HG03103 (cell line): ENCODE measurements around the gene GPR171.
"Not testable (repeated sequence)": the region's sequence is repeated elsewhere in the genome, so short reads cannot be mapped to it uniquely, and the experiment has no call there.

ENCODE experiments used
- ATAC-seq: cut with Tn5 transposase; IDR thresholded peaks from one replicate; pipeline ENCODE4 v1.9.1; 2021; ENCODE audit warnings: low read depth; ENCODE audit not compliant: unreplicated experiment

GPR171 gene, protein sequence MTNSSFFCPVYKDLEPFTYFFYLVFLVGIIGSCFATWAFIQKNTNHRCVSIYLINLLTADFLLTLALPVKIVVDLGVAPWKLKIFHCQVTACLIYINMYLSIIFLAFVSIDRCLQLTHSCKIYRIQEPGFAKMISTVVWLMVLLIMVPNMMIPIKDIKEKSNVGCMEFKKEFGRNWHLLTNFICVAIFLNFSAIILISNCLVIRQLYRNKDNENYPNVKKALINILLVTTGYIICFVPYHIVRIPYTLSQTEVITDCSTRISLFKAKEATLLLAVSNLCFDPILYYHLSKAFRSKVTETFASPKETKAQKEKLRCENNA

DNA sequence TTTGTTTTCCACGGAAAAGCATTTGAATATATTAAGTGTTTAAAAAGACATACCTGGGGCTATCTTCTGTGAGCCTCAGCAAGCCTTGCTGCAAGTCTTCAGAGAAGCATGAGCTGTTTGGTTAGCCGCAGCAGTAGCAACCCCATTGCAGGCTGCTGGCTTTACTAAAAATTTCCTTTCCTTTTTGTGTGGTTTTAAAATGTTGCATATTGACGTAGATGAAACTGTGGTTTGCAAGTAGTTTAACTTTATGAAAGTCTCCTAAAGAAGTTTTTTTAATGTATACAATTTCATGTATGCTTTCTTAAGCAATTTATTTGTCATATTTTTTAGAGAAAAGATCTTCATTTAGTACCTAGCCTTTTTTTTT, at the start of gene GPR171:
TSS of gene GPR171 (minus strand) at position 166 of the 370 bp plus-strand sequence. CDS start 3,830 bp downstream, outside the sequence.
- ATAC-seq: peak; percentile 93

DNA sequence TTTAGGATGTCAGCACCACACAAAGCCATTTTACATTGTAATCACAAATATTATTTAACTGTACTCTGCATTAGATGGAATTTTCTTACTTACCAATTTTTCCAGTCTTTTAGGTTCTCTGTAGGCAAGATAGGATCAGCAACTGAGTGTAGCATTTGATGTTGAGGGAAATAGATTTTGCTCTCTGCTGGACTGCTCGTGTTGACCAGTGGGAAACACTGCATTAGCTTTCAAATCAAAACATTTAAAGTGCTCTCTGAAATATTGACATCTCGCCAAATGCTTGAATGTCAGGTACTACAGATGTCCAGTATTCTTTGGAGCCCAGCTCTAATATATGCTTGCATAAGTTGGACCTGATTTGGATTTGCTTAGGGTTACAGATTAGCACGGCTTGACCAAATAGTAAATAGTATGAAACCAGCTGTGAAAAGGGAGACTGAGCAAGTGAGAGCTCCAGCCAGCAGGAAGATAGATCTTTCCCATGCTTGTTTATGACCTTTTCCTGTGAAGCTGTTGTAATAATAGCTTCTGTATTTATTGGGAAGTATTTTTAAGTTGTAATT, 45.8 kb upstream of the GPR171 start:
- no peak for ATAC-seq

DNA sequence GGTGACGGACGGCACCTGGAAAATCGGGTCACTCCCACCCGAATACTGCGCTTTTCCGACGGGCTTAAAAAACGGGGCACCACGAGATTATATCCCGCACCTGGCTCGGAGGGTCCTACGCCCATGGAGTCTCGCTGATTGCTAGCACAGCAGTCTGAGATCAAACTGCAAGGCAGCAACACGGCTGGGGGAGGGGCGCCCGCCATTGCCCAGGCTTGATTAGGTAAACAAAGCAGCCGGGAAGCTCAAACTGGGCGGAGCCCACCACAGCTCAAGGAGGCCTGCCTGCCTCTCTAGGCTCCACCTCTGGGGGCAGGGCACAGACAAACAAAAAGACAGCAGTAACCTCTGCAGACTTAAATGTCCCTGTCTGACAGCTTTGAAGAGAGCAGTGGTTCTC, 39.0 kb upstream of the GPR171 start:
- not testable (repeated sequence) for ATAC-seq

DNA sequence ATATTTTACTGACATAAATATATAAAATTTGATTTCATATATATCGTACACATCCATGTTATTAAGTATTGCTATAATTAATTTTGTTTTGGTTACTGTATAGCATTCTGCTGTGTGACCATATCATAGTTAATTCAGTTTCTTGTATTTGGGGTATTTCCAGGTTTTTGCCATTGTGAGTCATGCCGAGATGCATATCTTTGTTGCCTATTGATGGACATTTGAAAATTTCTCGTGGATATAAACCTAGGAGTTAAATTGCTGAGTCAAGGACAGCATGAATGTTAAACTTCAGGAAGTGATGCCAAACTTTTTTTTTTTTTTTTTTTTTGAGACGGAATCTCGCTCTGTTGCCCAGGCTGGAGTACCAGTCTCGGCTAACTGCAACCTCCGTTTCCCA, 33.7 kb upstream of the GPR171 start:
- no peak for ATAC-seq

DNA sequence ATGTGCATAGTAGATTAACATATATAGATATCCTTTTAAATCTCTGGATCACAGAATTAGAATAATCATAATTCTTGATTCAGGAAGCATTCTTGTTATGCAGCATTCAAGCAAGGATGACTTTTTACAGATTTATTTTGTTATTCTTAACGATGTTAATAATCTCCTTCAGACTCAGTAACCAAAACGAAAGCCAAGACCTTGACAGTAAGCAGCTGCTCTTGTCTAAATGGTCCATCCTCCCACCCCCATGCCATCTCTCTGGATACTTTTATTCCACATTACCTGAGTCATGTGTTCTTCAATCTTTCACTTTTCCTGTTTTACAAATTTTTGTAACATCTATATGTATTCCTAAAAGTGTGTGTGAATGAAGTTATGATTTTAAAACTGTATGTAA, 33.3 kb upstream of the GPR171 start:
- ATAC-seq: no peak

DNA sequence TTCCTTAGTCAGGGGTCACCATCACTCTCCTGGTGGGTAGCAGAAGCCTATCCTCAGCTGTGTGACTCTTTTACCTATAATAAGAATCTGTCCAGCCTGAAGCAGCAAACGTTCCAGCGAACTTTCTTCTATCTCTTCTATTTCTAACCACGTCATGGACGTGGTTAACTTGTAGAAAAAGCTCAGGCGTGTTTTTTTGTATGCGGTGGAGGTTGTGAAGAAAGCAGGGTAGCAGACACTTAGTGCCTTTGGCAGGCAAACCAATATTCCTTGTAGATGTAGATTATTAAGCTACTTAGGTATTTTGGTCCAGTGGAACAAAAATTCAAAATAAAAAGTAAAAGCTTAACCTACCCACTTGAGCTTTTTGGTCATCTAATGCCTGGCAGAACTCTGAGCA, 31.8 kb upstream of the GPR171 start:
- no peak for ATAC-seq

DNA sequence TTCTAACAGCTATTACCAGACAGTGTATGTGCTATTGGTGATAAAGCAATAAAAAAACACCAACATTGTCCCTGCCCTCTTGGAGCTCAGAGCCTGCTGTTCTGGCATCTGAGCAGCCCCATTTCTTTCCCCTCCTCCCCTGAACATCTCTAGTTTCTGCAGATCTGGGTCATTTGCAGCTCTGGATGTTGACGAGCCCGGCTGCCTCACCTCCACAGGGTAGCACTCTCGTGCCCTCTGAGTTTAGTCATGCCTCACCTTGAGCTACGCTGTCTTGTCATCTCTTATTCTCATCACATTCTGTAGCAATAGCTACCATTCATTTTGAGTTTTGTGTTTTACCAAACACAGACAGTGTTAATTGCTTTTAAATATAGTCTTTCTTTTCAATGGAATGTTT, 30.0 kb upstream of the GPR171 start:
- no peak for ATAC-seq

DNA sequence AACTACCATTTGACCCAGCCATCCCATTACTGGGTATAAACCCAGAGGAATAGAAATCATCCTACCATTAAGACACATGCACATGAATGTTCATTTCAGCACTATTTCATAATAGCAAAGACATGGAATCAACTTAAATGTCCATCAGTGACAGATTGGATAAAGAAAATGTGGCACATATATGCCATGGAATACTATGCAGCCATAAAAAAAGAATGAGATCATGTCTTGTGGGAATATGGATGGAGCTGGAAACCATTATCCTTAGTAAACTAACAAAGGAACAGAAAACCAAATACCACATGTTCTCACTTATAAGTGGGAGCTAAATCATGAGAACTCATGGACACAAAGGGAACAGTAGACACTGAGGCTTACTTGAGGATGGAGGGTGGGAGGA, 29.4 kb upstream of the GPR171 start:
- ATAC-seq: not testable (repeated sequence)

DNA sequence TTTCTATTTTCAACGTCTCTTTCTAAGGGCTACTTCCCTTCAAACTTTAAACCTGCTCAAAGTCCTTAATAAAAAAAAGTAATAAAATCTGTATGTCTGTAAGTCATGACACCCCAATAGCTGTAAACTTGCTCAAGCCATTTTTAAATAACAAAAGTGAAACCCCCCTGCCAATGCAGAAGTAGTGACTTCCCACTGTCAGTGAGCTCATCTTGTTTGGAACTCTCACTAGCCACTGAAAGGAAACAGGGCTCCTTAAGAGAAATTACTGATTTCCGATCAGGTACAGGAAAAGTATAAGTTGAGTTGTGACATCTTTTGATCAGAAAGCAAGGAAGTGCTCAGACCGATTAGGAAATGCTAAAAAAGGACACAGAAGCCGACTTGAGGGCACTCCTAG, 27.6 kb upstream of the GPR171 start:
- ATAC-seq: peak; percentile 51

DNA sequence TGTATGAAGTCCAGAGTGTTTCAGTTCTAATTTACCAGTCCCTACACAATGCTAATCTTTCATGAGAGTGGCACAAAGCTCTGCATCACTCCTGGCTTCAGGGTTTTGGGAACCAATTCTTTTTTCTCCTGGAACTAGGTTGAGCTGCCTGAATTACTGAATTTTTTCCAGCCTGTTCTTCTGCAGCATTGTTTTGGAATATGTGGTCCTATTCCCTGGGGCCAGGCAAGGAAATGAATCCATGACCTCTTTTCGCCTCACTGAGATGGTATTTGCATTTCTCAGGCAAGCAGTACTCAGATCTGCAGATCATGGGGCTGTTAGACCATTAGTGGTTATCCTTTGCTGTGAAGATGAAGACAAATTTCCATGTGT, 25.6 kb upstream of the GPR171 start:
- ATAC-seq: no peak

DNA sequence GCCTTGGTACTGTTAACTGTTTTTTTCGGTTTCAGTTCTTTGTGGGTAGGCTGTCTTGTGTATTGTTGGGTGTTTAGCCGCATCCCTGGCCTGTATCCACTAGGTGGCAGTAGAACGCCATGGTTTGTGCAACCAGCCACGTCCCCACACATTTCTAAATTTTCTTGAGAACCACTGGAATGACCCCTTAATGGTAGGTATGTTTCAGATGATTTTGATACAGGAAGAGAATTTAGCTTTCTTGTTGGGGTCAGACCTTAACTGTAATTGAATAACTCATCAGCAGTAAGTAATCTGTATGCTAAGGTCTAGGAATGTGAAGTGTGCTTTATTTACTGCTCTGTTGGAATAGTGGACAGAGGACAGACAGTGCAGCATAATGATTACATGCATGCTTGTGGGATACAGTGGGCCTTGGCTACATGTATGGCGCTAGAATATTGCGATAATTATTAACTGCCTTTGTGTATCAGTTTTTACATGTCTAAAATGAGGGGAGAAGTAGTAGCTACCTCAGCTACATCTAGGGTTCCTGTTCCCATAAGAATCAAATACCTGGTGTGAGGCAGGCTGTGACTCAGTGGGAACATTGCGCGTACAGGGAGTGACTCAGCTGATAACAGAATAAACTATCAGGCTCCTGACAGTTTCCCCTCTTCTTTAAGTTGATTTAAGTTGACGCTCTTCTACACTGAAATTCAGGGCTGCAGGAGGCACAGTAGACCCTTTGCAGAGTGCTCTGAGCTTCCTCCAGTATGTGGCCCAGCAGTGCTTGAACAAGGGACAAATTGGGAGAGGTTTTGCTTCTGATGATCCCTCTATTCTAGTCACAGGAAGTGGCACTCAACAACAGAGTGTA, 25.0 kb upstream of the GPR171 start:
- peak; percentile 88 for ATAC-seq

DNA sequence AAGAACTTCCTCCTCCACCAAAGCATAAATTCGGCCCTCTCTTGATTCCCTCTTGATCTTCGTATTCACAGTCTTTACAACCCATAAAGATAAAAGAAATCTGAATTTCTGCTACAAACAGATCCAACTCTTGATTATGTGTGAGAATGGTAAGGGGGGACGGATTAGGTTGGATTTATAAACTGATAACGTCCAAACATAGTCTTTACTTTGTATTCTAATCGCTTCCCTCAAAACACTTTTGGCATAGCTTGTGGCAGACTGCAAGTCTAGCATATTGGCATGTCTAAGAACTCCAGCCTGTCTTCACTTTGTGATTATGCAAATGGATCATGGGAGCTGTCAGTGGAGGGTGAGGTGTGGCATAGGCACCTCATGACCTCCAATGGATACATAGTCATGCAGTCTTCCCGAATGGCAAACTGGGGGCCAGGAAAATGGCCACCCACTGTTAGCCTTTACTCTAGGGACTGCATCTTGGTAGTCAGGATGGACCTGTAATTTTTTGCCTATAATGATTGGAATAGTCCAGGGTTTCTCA, 24.3 kb upstream of the GPR171 start:
- ATAC-seq: peak; percentile 19

DNA sequence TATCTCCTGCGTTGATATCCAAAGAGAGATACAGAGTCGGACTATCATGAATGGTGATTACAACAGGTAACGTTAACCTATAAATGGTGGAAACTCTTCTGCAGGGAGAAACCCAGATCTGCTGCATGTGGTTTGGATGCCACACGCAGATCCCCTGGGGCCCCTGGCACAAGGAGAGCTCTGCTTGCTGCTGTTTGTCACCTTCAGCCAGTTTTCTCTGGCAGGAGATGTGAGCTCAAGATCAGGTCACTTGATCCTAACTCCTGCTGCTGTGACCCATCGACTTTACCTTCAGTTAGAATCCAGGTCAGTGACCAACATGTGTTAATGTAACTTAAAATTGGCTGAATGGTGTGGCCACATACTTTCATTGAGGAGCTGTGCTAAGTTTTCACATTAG, 23.8 kb upstream of the GPR171 start:
- ATAC-seq: no peak

DNA sequence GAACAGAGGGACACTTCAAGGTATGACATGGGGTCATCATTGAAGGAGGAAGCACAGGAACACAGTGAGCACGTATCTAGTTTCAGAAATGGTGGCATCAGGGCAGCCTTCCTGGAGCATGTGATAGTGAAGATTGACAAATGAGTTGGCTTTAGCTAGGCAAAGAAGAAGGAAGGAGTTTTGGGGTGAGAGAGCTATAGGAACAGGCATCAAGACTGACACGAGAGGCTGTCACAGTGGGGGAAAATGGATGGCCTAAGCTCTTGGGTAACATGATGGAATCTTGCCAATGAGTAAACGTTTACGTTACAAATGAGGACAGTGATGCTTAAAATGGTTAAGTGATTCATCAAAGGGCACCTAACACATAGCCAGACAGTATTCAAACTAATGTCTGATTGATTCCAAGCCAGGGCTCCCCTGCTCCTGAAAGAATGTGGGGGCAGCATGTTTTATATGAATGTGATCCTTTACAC, 23.1 kb upstream of the GPR171 start:
- ATAC-seq: no peak

DNA sequence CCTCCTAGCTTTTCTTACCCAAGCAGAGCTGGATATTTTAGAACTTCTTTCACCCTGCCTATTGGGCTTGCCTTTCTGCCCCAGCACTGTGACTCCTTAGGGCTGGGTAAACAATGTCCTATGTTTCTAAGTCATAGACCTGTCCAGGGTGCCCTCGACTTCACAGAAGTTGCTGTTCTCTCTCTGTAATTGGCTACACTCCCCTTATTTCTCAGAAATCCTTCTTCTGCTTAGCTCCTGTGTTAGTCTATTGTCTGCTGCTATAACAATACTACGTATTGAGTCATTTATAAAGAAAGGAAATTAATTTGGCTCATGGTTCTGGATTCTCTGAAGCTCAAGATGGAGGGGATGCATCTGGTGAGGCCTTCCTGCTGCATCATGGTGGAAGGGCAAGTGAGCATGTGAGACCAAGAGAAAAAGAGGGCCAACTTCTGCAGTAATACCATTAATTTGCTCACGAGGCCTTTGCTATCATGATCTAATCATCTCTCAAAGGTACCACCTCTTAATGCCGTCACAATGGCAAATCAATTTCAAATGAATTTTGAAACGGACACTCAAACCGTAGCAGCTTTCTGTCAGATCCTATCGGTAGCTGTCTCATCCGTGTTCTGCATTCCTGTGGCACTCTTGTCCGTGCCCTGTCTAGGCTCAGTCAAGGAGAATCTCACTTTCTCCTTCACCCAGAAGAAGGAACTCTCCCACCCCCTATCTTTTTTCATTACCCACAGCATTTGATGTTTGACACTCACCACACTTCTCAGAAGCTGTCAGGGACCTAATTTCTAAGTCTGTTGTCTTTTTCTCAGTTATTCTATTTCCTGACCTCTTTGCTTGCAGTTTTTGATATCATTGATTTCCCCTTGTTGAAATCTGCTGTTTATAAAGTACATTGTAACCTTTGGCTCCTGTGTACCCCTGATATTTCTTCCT, 22.3 kb upstream of the GPR171 start:
- ATAC-seq: no peak

DNA sequence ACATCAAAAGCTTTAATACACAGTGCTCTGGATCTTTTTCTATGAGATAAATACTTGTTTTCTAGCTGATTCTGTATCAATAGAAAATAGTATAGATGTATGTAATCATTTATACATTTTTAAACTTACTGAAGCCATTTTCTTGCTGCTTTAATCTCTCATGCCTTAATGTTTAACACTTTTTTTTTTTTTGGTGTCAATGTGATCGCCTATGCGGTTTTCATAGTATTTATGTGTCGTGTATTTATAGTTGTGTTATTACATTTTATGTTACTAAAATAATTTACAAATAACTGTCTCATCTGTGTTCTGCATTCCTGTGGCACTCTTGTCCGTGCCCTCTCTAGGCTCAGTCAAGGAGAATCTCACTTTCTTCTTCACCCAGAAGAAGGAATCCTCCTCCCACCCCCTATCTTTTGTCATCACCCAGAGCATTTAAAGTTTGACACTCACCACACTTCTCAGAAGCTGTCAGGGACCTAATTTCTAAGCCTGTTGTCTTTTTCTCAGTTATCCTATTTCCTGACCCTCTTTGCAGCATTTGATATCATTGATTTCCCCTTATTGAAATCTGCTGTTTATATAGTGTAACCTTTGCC, 21.4 kb upstream of the GPR171 start:
- ATAC-seq: no peak

DNA sequence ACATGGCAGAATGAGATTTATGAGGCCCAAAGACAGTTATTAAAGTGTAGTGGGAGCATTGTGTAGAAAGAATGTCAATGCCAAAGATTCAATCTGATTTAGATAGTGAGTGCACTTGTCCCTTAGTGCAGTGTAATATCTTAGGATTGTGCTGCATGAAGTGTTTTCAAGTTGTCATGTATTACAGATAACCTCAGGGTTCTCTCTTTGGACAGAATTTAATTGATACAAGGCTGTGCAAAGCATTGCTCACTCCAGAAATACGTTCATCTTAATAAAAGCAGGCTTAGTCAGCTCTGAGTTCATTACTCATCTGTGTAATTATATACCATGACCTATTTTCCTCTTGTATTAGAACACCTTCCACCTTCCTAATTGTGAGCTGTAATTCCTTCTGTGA, 16.0 kb upstream of the GPR171 start:
- ATAC-seq: no peak

DNA sequence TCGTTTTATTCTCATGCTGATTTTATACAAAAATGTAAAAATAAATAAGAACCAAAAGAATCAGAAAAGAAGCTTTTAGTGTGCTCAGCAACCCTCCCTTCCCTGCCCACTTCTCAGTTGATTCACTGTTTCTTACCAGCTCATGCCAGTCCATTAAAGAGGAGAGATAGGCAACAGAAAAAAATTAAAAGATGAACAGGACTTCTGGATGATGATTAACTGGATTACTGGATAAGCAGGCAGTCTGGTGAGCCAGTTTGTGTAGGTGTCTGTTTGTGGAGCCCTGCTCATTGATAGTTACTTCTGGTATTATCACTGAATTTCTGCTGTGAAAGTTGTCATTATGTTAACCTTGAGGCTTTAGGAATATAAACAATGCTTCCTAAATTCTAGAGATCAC, 15.1 kb upstream of the GPR171 start:
- ATAC-seq: no peak

DNA sequence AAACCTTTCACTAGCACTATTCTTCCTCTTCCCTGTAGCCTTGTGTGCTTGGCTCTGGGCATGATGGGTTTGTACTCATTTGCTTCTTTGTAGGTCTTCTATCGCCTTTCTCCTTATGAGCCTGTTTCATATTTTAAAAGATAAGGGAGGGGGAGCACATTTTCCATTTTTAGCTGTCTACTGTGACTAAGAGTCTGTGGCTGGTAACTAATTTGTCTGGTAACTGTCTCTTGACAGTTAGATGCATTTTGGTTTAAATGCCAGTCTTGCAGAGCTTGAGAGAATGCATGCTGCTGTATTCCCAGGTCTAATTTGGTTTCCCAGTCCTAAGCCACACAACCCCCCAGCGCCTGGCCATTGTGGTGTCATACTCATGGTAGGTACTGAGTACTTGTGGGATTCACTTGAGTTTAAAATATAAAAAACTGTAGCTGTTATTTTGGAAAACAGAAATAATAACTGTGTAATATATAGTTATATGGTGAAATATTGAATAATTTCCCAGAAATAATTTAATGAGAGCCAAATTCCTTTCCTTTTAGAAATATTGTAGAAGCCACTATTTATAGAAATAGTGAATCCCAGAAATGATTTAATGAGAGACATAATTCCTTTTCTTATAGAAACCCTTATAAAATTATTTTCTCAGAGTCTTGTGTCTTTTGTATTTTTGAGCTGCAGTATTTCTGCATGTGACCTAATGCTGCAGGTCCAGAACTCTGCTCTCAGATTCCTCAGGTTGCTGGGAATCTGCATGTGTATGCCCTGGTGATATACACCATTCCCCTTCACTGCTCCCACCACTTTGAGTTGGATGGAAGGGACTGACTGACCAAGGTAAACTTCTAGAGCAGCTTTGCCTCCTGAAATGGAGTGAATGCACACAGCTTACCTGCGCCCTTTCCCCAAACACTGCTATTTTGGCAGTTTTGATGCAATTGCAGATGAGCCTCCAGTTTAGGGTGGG, 13.9 kb upstream of the GPR171 start:
- no peak for ATAC-seq
